ENCODE measurements around the gene PACS1. TPM values are rescaled to one million over a fixed set of nuclear protein-coding genes. Genes with fewer than 3 reads are reported as not detected.

The PACS1 gene
- total RNA-seq, 1 experiment from 2014 or later, result 100 TPM

GRCh38 chr11:66281001-66281400 lies 210.9 kb downstream of the PACS1 start:
- Histone ChIP-seq H3K4me1 (replicated peaks; ENCODE audit: insufficient read depth) (no peaks in the 10 kb centered on the region), H2AFZ (no peak overlapping the region), H3K9me2 (ENCODE audit: insufficient read depth) (no peaks in the 10 kb centered on the region), H3K4me3 (no peak overlapping the region), H3K9me3 (ENCODE audit: insufficient read depth, low read depth) (no peaks in the 10 kb centered on the region), H4K20me1 (ENCODE audit: insufficient read depth) (peaks cover 44% of the 10 kb centered on the region), H3K27ac (no peak overlapping the region), H3K79me2 (ENCODE audit: low read depth) (no peaks in the 10 kb centered on the region), H3K36me3 (ENCODE audit: low read depth) (no peaks in the 10 kb centered on the region; the same call in 1 of the 2 replicates), H3K4me2 (no peak overlapping the region), H3F3A (ENCODE audit: insufficient read depth, low read depth) (peaks cover 35% of the 10 kb centered on the region), H3K27me3 (ENCODE audit: insufficient read depth, low read depth) (no peaks in the 10 kb centered on the region)
- TF ChIP-seq CTCF (conservative IDR thresholded peaks at IDR 0.05) (no peak), EZH2 (IDR thresholded peaks at IDR 0.05; ENCODE audit: low read depth) (no peak)
- ChIA-PET POLR2A (ENCODE audit: unreplicated experiment) (interaction anchor here (0.6 kb wide), 1 partner anchor 9 kb away, joined by 5 read pairs; no protein-coding TSS in a partner anchor), CTCF (interaction anchor here (0.6 kb wide), 1 partner anchor 59 kb away, joined by 3 read pairs; no protein-coding TSS in a partner anchor)
- DNase-seq, result no peak
- no TSS peak for BruUV-seq (replicated peaks)
- intact Hi-C loops (cut with micrococcal nuclease; ENCODE audit: unreplicated experiment), result no loop called here

GRCh38 chr11:66281776-66282467 lies 211.8 kb downstream of the PACS1 start:
- ChIA-PET CTCF (interaction anchor here (0.5 to 0.8 kb wide), 3 partner anchors 9 to 155 kb away, joined by 3 to 18 read pairs (median 3); no protein-coding TSS in a partner anchor), POLR2A (ENCODE audit: unreplicated experiment) (interaction anchor here (0.6 kb wide), 1 partner anchor 31 kb away, joined by 4 read pairs; no protein-coding TSS in a partner anchor)
- no TSS peak for BruUV-seq (replicated peaks)
- Histone ChIP-seq H3K4me2 (no peak overlapping the region), H3K27me3 (ENCODE audit: insufficient read depth, low read depth) (no peaks in the 10 kb centered on the region), H4K20me1 (ENCODE audit: insufficient read depth) (peaks cover 47% of the 10 kb centered on the region), H3K27ac (no peak overlapping the region), H3K79me2 (ENCODE audit: low read depth) (peaks cover 5% of the 10 kb centered on the region; the same call in 1 of the 2 replicates), H3K36me3 (ENCODE audit: low read depth) (no peaks in the 10 kb centered on the region; the same call in 1 of the 2 replicates), H3K4me1 (replicated peaks; ENCODE audit: insufficient read depth) (no peaks in the 10 kb centered on the region), H3K9me3 (ENCODE audit: insufficient read depth, low read depth) (no peaks in the 10 kb centered on the region), H2AFZ (no peak overlapping the region), H3K9me2 (ENCODE audit: insufficient read depth) (no peaks in the 10 kb centered on the region), H3K4me3 (no peak overlapping the region), H3F3A (ENCODE audit: insufficient read depth, low read depth) (peaks cover 35% of the 10 kb centered on the region)
- intact Hi-C loops (cut with micrococcal nuclease; ENCODE audit: unreplicated experiment), result no loop called here
- DNase-seq, result no peak
- no peak for TF ChIP-seq EZH2 (IDR thresholded peaks at IDR 0.05; ENCODE audit: low read depth)
- no peak for TF ChIP-seq CTCF (conservative IDR thresholded peaks at IDR 0.05)

- ChIA-PET CTCF (interaction anchor here (0.5 to 0.7 kb wide), 3 partner anchors 17 to 154 kb away, joined by 3 to 5 read pairs (median 3); no protein-coding TSS in a partner anchor), POLR2A (ENCODE audit: unreplicated experiment) (interaction anchor here (0.6 kb wide), 1 partner anchor 30 kb away, joined by 4 read pairs; no protein-coding TSS in a partner anchor)
- DNase-seq, result peak; percentile 93 to 97
- H3K79me2 ChIP-seq (ENCODE audit: low read depth), result peaks cover 14% of the 10 kb centered on the region
- H2AFZ ChIP-seq, result no peak overlapping the region
- peak; percentile 96 for TF ChIP-seq CTCF (conservative IDR thresholded peaks at IDR 0.05)
- no peak for TF ChIP-seq EZH2 (IDR thresholded peaks at IDR 0.05; ENCODE audit: low read depth)
- intact Hi-C loops (cut with micrococcal nuclease; ENCODE audit: unreplicated experiment), result no loop called here
- H3K9me2 ChIP-seq (ENCODE audit: insufficient read depth), result no peaks in the 10 kb centered on the region
- peaks cover 42% of the 10 kb centered on the region for H4K20me1 ChIP-seq (ENCODE audit: insufficient read depth)
- no peaks in the 10 kb centered on the region for H3K27me3 ChIP-seq (ENCODE audit: insufficient read depth, low read depth)
- no peak overlapping the region for H3K4me2 ChIP-seq
- peaks cover 4% of the 10 kb centered on the region for H3K4me1 ChIP-seq (replicated peaks; ENCODE audit: insufficient read depth)
- H3F3A ChIP-seq (ENCODE audit: insufficient read depth, low read depth), result peaks cover 35% of the 10 kb centered on the region
- H3K9me3 ChIP-seq (ENCODE audit: insufficient read depth, low read depth), result no peaks in the 10 kb centered on the region
- H3K4me3 ChIP-seq, result no peak overlapping the region
- no peak overlapping the region for H3K27ac ChIP-seq
- no peaks in the 10 kb centered on the region; the same call in 1 of the 2 replicates for H3K36me3 ChIP-seq (ENCODE audit: low read depth)
- no TSS peak for BruUV-seq (replicated peaks)
These were observed 212.7 kb downstream of the PACS1 start for GRCh38 chr11:66282468-66283455.
